ENCODE measurements around the gene CD300A.

GRCh38 chr17:74455025-74455545, 11.3 kb upstream of the CD300A start:
- TF ChIP-seq, protein P1, sequence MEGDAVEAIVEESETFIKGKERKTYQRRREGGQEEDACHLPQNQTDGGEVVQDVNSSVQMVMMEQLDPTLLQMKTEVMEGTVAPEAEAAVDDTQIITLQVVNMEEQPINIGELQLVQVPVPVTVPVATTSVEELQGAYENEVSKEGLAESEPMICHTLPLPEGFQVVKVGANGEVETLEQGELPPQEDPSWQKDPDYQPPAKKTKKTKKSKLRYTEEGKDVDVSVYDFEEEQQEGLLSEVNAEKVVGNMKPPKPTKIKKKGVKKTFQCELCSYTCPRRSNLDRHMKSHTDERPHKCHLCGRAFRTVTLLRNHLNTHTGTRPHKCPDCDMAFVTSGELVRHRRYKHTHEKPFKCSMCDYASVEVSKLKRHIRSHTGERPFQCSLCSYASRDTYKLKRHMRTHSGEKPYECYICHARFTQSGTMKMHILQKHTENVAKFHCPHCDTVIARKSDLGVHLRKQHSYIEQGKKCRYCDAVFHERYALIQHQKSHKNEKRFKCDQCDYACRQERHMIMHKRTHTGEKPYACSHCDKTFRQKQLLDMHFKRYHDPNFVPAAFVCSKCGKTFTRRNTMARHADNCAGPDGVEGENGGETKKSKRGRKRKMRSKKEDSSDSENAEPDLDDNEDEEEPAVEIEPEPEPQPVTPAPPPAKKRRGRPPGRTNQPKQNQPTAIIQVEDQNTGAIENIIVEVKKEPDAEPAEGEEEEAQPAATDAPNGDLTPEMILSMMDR (IDR thresholded peaks at IDR 0.05; ENCODE audit: insufficient read depth, low read length) = no peak
- TF ChIP-seq REST (IDR thresholded peaks at IDR 0.05; ENCODE audit: insufficient replicate concordance, low read depth) (no peak), POLR2AphosphoS5 (IDR thresholded peaks at IDR 0.05; ENCODE audit: low read depth) (no peak), GABPA (IDR thresholded peaks at IDR 0.05; ENCODE audit: low read depth) (no peak)
